ENCODE measurements around the gene ZPR1. TPM values are rescaled to one million over a fixed set of nuclear protein-coding genes. Genes with fewer than 3 reads are reported as not detected.
"Not testable (repeated sequence)": the region's sequence is repeated elsewhere in the genome, so short reads cannot be mapped to it uniquely, and the experiment has no call there.

ZPR1 gene
- total and polyA plus RNA-seq, 2 experiments from 2014 or later = 30.8 to 76.8 TPM

DNA sequence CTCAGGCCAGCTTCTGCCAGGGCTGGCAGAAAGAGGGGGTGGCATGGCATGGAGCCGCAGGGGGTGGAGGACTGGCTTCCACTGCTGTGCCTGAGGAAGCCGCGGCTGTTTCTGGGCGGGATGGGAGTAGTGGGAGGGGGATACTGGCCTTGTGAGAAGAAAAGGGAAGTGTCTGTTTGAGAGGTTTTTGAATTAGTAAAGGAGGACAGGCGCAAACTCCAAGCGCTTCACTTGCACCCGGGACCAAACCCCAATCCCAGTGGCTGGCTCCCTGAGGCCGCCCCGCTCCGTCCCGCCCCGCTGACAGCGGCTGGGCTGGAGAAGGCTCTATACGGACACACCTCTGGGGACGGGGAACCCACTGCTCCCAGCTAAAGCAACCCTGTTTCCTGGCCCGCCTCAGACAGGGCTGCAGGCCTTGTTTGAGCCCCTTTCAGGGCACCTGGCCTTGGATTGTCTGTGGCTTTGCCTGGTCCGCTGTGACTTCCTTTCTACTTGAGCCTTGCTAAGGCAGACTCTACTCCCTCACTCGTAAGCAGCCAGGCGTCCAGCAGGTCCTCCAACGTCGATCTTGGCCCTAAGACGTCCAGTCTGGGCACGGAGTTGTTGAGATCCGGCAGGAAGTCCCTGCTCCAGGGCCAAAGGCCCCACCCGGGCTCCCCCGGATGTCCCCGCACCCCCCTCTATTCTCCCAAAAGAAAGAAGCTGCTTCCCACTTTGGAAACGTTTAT, 47.4 kb upstream of the ZPR1 start:
- Histone ChIP-seq H3K4me3 (peak overlapping the region; percentile 46), H3K4me1 (ENCODE audit: insufficient read depth) (peaks cover 5% of the 10 kb centered on the region; the same call in 1 of the 2 replicates), H4K20me1 (ENCODE audit: insufficient read depth) (no peaks in the 10 kb centered on the region), H3K36me3 (ENCODE audit: low read depth) (no peaks in the 10 kb centered on the region), H3F3A (ENCODE audit: insufficient read depth) (0 out of 2 replicates have a peak, but pooled peaks cover 7% of the 10 kb centered on the region), H3K79me2 (ENCODE audit: insufficient read depth) (no peaks in the 10 kb centered on the region), H3K4me2 (ENCODE audit: unreplicated experiment) (peak overlapping the region; percentile 59), H3K27me3 (replicated peaks; ENCODE audit: insufficient read depth) (no peaks in the 10 kb centered on the region), H3K9me2 (ENCODE audit: insufficient read depth) (no peaks in the 10 kb centered on the region), H3K9ac (peak overlapping the region; percentile 68), H3K9me3 (ENCODE audit: low read depth) (no peaks in the 10 kb centered on the region), H3K27ac (peak overlapping the region; percentile 60), H2AFZ (peak overlapping the region; percentile 78)
- 55 to 59% methylated on average over 27 to 28 of the region's 28 CpGs for WGBS, 2 experiments (ENCODE audit: low coverage in 1 of 2, low lambda C conversion rate in 2 of 2, missing lambda C conversion rate in 2 of 2)
- in situ Hi-C loops (cut with MboI) = no loop called here
- no peak for DNase-seq
- TF ChIP-seq EZH2phosphoT487 (IDR thresholded peaks at IDR 0.05; ENCODE audit: insufficient read depth, low read depth) = no peak
- TF ChIP-seq EZH2 (IDR thresholded peaks at IDR 0.05; ENCODE audit: insufficient read depth, poor library complexity, severe bottlenecking) = no peak

DNA sequence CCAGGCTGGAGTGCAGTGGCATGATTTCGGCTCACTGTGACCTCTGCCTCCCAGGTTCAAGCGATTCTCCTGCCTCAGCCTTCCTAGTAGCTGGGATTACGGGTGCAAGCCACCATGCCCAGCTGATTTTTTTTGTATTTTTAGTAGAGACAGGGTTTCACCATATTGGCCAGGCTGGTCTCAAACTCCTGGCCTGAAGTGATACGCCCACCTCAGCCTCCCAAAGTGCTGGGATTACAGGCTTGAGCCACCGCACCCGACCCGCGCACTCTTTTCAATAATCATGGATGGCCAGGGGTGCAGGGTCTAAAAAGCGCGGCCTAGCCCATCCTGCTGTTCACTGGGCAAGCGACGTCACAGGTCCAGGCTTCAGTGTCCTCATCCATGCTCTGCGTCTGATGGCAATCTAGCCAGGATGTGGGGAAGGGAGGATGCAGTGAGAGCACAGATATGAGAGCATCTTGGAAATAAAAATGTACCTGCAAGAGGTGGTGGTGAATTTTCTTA, 46.8 kb upstream of the ZPR1 start:
- H2AFZ ChIP-seq; H3K9ac ChIP-seq; H3K27me3 ChIP-seq (replicated peaks; ENCODE audit: insufficient read depth); H3K4me1 ChIP-seq (ENCODE audit: insufficient read depth); H3K4me3 ChIP-seq; H3K79me2 ChIP-seq (ENCODE audit: insufficient read depth); H3K36me3 ChIP-seq (ENCODE audit: low read depth); H3K9me2 ChIP-seq (ENCODE audit: insufficient read depth); H3F3A ChIP-seq (ENCODE audit: insufficient read depth); H3K4me2 ChIP-seq (ENCODE audit: unreplicated experiment); H3K9me3 ChIP-seq (ENCODE audit: low read depth); DNase-seq; H3K27ac ChIP-seq; H4K20me1 ChIP-seq (ENCODE audit: insufficient read depth); in situ Hi-C loops (cut with MboI): not testable (repeated sequence)
- 79 to 81% methylated on average over 13 of the region's 13 CpGs for WGBS, 2 experiments (ENCODE audit: low coverage in 1 of 2, low lambda C conversion rate in 2 of 2, missing lambda C conversion rate in 2 of 2)

DNA sequence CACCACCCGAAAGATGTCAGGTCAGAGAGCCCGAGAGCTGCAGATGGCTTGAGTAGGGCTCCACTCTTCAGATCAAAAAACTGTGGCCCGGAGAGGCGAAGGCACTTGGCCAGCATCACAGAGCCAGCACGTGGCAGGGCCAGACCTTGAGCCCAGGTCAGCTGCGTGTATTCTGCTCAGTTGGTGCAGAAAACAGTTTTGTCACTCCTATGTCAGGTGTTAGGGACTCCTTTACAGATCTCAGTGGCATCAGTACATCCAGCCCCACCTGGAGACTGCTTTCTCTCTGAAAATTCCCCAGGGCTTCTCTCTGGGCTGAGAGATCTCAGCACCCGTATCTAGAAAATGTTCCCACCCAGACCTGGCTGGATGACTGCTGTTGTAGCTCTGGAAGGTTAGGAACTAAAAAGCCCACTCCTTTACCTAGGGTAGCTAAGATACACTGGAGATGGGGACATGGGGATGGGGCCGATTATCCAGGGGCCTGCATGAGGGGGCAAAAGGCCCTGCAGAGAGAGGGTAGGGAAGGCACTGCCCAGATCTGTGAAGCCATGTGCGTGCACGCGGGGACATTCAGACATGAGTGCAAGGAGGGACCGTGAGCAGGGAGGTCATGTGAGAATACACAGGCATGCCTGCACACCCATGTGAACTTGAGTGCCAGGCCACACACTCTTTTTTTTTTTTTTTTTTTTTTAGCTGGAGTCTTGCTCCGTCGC, 46.2 kb upstream of the ZPR1 start:
- Histone ChIP-seq H3K4me1 (ENCODE audit: insufficient read depth) (peaks cover 5% of the 10 kb centered on the region; the same call in 1 of the 2 replicates), H3F3A (ENCODE audit: insufficient read depth) (no peaks in the 10 kb centered on the region), H3K27me3 (replicated peaks; ENCODE audit: insufficient read depth) (no peaks in the 10 kb centered on the region), H3K27ac (no peak overlapping the region), H3K9me2 (ENCODE audit: insufficient read depth) (no peaks in the 10 kb centered on the region), H3K9ac (no peak overlapping the region), H3K79me2 (ENCODE audit: insufficient read depth) (no peaks in the 10 kb centered on the region), H3K36me3 (ENCODE audit: low read depth) (no peaks in the 10 kb centered on the region), H2AFZ (no peak overlapping the region), H3K4me3 (no peak overlapping the region), H3K4me2 (ENCODE audit: unreplicated experiment) (no peak overlapping the region), H4K20me1 (ENCODE audit: insufficient read depth) (no peaks in the 10 kb centered on the region), H3K9me3 (ENCODE audit: low read depth) (no peaks in the 10 kb centered on the region)
- in situ Hi-C loops (cut with MboI) = no loop called here
- WGBS, 2 experiments (ENCODE audit: low coverage in 1 of 2, low lambda C conversion rate in 2 of 2, missing lambda C conversion rate in 2 of 2) = 85 to 90% methylated on average over 12 to 14 of the region's 14 CpGs
- DNase-seq = no peak
- TF ChIP-seq EZH2 (IDR thresholded peaks at IDR 0.05; ENCODE audit: insufficient read depth, poor library complexity, severe bottlenecking) (no peak), EZH2phosphoT487 (IDR thresholded peaks at IDR 0.05; ENCODE audit: insufficient read depth, low read depth) (no peak)

DNA sequence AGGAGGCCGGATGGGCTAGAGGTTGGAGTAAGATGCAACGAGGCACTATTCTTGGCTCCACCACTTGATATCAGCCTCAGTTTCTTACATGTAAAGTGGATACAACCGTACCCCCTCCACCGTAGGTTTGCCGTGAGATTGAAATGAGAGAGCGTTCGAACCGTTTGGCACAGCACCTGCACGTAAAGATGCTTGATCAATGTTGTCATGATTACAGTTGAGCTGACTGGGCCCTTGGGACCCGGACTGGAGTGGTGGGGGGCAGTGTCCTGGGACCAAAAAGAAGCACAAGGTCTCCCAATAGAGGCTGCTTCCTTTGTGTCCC, 45.6 kb upstream of the ZPR1 start:
- TF ChIP-seq EZH2 (IDR thresholded peaks at IDR 0.05; ENCODE audit: insufficient read depth, poor library complexity, severe bottlenecking) (no peak), EZH2phosphoT487 (IDR thresholded peaks at IDR 0.05; ENCODE audit: insufficient read depth, low read depth) (no peak)
- H3K27me3 ChIP-seq (replicated peaks; ENCODE audit: insufficient read depth) = no peaks in the 10 kb centered on the region
- no peak overlapping the region for H2AFZ ChIP-seq
- no peaks in the 10 kb centered on the region for H3F3A ChIP-seq (ENCODE audit: insufficient read depth)
- no peak for DNase-seq
- peaks cover 5% of the 10 kb centered on the region; the same call in 1 of the 2 replicates for H3K4me1 ChIP-seq (ENCODE audit: insufficient read depth)
- 88 to 95% methylated on average over 10 of the region's 10 CpGs for WGBS, 2 experiments (ENCODE audit: low coverage in 1 of 2, low lambda C conversion rate in 2 of 2, missing lambda C conversion rate in 2 of 2)
- no peak overlapping the region for H3K4me2 ChIP-seq (ENCODE audit: unreplicated experiment)
- no peaks in the 10 kb centered on the region for H3K9me2 ChIP-seq (ENCODE audit: insufficient read depth)
- no peaks in the 10 kb centered on the region for H3K36me3 ChIP-seq (ENCODE audit: low read depth)
- H4K20me1 ChIP-seq (ENCODE audit: insufficient read depth) = no peaks in the 10 kb centered on the region
- H3K9me3 ChIP-seq (ENCODE audit: low read depth) = no peaks in the 10 kb centered on the region
- H3K79me2 ChIP-seq (ENCODE audit: insufficient read depth) = no peaks in the 10 kb centered on the region
- in situ Hi-C loops (cut with MboI) = no loop called here
- H3K4me3 ChIP-seq = no peak overlapping the region
- no peak overlapping the region for H3K27ac ChIP-seq
- H3K9ac ChIP-seq = no peak overlapping the region
